ENCODE results near the gene VEGFA.

VEGFA gene

DNA sequence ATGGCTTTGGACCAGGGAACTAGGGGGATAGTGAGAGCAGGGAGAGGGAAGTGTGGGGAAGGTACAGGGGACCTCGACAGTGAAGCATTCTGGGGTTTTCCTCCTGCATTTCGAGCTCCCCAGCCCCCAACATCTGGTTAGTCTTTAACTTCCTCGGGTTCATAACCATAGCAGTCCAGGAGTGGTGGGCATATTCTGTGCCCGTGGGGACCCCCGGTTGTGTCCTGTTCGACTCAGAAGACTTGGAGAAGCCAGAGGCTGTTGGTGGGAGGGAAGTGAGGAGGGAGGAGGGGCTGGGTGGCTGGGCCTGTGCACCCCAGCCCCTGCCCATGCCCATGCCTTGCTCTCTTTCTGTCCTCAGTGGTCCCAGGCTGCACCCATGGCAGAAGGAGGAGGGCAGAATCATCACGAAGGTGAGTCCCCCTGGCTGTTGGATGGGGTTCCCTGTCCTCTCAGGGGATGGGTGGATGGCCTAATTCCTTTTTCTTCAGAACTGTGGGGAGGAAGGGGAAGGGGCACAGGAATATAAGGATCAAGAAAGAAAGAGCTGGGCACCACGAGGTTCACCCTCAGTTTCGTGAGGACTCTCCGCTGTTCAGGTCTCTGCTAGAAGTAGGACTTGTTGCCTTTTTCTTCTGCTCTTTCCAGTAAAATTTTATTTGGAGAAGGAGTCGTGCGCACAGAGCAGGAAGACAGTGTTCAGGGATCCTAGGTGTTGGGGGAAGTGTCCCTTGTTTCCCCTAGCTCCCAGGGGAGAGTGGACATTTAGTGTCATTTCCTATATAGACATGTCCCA, 4.2 kb downstream of the VEGFA start:
- DNase-seq, result no peak

- DNase-seq, result no peak
These were observed 4.9 kb downstream of the VEGFA start for GRCh38 chr6:43774776-43775534.

GRCh38 chr6:43775535-43775885, 5.5 kb downstream of the VEGFA start:
- no peak for DNase-seq

GRCh38 chr6:43776115-43776798, 6.2 kb downstream of the VEGFA start:
- no peak for DNase-seq

DNA sequence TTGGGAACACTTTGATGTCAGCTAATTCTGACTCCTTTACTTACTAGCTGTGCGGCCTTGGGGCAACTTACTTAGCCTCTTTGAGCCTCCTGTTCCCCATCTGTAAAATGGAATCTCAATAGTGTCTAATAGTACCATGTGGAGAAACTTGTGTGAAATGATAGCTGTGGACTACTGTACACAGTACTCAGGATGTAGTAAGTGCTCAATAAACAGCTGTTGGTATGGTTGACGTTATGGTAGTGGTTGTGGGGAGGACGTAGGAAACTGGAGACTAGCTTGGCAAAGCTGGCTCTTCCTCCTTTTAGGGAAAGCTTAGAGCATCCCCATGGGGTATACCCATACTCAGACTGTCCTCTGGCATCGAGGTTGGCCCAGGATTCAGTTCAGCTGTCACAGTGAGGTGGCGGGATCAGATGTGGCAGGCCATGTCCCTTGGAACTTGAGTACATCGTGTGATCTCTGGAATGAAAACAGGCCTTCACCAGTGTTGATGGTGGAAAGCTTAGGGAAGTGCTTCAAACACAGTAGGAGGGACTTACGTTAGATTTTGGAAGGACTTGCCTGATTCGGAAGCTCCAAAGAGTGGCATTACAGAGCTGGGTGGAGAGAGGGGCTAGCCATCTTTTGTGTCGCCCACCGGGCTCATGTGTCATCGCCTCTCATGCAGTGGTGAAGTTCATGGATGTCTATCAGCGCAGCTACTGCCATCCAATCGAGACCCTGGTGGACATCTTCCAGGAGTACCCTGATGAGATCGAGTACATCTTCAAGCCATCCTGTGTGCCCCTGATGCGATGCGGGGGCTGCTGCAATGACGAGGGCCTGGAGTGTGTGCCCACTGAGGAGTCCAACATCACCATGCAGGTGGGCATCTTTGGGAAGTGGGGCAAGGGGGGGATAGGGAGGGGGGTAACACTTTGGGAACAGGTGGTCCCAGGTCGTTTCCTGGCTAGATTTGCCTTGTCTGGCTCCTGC, 7.1 kb downstream of the VEGFA start:
- no peak for DNase-seq

DNA sequence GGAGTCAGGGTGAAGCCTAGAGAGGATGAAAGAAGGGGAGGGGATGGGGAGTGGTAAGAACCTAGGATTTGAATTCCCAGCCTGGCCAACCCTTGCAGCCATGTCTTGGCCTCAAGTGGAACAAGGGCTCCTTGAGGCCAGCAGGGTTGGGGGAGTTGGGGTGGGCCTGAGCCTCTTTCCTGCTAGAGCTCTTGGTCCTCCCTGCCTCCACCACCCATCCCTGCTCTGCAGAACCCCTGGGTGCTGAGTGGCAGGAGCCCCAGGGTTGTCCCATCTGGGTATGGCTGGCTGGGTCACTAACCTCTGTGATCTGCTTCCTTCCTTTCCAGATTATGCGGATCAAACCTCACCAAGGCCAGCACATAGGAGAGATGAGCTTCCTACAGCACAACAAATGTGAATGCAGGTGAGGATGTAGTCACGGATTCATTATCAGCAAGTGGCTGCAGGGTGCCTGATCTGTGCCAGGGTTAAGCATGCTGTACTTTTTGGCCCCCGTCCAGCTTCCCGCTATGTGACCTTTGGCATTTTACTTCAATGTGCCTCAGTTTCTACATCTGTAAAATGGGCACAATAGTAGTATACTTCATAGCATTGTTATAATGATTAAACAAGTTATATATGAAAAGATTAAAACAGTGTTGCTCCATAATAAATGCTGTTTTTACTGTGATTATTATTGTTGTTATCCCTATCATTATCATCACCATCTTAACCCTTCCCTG, 8.3 kb downstream of the VEGFA start:
- no peak for DNase-seq

DNA sequence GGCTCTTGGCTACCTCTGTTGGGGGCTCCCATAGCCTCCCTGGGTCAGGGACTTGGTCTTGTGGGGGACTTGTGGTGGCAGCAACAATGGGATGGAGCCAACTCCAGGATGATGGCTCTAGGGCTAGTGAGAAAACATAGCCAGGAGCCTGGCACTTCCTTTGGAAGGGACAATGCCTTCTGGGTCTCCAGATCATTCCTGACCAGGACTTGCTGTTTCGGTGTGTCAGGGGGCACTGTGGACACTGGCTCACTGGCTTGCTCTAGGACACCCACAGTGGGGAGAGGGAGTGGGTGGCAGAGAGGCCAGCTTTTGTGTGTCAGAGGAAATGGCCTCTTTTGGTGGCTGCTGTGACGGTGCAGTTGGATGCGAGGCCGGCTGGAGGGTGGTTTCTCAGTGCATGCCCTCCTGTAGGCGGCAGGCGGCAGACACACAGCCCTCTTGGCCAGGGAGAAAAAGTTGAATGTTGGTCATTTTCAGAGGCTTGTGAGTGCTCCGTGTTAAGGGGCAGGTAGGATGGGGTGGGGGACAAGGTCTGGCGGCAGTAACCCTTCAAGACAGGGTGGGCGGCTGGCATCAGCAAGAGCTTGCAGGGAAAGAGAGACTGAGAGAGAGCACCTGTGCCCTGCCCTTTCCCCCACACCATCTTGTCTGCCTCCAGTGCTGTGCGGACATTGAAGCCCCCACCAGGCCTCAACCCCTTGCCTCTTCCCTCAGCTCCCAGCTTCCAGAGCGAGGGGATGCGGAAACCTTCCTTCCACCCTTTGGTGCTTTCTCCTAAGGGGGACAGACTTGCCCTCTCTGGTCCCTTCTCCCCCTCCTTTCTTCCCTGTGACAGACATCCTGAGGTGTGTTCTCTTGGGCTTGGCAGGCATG, 9.2 kb downstream of the VEGFA start:
- DNase-seq, result no peak

DNA sequence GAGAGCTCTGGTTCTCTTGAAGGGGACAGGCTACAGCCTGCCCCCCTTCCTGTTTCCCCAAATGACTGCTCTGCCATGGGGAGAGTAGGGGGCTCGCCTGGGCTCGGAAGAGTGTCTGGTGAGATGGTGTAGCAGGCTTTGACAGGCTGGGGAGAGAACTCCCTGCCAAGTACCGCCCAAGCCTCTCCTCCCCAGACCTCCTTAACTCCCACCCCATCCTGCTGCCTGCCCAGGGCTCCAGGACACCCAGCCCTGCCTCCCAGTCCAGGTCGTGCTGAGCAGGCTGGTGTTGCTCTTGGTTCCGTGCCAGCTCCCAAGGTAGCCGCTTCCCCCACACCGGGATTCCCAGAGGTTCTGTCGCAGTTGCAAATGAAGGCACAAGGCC, 9.8 kb downstream of the VEGFA start:
- DNase-seq, result no peak

GRCh38 chr6:43780293-43780692, 10.3 kb downstream of the VEGFA start:
- DNase-seq, result no peak

DNA sequence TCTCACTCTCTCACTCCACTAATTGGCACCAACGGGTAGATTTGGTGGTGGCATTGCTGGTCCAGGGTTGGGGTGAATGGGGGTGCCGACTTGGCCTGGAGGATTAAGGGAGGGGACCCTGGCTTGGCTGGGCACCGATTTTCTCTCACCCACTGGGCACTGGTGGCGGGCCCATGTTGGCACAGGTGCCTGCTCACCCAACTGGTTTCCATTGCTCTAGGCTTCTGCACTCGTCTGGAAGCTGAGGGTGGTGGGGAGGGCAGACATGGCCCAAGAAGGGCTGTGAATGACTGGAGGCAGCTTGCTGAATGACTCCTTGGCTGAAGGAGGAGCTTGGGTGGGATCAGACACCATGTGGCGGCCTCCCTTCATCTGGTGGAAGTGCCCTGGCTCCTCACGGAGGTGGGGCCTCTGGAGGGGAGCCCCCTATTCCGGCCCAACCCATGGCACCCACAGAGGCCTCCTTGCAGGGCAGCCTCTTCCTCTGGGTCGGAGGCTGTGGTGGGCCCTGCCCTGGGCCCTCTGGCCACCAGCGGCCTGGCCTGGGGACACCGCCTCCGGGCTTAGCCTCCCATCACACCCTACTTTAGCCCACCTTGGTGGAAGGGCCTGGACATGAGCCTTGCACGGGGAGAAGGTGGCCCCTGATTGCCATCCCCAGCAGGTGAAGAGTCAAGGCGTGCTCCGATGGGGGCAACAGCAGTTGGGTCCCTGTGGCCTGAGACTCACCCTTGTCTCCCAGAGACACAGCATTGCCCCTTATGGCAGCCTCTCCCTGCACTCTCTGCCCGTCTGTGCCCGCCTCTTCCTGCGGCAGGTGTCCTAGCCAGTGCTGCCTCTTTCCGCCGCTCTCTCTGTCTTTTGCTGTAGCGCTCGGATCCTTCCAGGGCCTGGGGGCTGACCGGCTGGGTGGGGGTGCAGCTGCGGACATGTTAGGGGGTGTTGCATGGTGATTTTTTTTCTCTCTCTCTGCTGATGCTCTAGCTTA, 11.2 kb downstream of the VEGFA start:
- DNase-seq, result no peak

GRCh38 chr6:43781941-43782704, 12.1 kb downstream of the VEGFA start:
- no peak for DNase-seq

DNA sequence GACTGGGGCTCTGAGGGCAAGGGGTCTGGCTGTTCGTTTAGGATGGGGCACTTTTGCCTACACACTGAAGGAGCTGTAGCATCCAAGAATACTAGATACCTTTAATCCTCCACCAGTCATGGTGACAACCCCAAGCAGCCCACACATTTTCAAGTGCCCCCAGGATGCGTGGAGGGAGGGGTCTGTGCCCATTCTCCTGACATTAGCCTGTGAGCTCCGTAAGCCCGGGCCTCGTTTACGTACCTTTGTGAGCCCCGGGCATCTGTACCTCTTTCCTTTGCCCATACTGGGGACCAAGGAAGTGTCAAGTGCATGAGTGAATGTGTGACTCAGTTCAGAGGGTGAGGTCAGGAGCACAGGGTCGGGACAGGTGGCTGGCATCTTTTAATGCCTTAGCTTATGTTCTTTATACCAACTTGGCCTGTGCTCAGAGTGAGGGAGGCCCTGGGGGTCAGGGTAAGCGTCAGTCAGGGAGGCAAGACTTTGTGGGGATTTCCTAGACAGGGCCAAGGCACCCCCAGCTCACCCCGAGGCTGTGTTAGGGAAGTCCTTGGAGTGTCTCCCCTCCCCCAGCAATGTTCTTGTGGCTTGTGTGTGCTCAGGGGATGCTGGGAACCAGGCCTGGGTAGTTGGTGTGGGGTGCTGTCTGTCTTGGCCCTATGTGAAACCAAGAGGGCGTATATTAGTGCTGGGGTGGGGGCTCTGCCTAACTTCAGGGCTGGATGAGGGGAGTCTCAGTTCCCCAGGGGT, 12.9 kb downstream of the VEGFA start:
- no peak for DNase-seq

DNA sequence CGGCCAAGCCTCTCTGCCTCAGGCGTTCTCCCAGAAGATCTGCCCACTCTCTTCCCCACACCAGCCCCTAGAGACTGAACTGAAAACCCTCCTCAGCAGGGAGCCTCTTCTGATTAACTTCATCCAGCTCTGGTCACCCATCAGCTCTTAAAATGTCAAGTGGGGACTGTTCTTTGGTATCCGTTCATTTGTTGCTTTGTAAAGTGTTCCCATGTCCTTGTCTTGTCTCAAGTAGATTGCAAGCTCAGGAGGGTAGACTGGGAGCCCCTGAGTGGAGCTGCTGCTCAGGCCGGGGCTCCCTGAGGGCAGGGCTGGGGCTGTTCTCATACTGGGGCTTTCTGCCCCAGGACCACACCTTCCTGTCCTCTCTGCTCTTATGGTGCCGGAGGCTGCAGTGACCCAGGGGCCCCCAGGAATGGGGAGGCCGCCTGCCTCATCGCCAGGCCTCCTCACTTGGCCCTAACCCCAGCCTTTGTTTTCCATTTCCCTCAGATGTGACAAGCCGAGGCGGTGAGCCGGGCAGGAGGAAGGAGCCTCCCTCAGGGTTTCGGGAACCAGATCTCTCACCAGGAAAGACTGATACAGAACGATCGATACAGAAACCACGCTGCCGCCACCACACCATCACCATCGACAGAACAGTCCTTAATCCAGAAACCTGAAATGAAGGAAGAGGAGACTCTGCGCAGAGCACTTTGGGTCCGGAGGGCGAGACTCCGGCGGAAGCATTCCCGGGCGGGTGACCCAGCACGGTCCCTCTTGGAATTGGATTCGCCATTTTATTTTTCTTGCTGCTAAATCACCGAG, 14.2 kb downstream of the VEGFA start:
- DNase-seq, result no peak

DNA sequence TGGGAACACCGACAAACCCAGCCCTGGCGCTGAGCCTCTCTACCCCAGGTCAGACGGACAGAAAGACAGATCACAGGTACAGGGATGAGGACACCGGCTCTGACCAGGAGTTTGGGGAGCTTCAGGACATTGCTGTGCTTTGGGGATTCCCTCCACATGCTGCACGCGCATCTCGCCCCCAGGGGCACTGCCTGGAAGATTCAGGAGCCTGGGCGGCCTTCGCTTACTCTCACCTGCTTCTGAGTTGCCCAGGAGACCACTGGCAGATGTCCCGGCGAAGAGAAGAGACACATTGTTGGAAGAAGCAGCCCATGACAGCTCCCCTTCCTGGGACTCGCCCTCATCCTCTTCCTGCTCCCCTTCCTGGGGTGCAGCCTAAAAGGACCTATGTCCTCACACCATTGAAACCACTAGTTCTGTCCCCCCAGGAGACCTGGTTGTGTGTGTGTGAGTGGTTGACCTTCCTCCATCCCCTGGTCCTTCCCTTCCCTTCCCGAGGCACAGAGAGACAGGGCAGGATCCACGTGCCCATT, 15.3 kb downstream of the VEGFA start:
- no peak for DNase-seq

GRCh38 chr6:43785904-43786303, 15.9 kb downstream of the VEGFA start:
- no peak for DNase-seq

- no peak for DNase-seq
These were observed 16.8 kb downstream of the VEGFA start for GRCh38 chr6:43786664-43787329.
